ENCODE results near the gene SMIM1.

The SMIM1 gene

GRCh38 chr1:3732434-3733093 lies 40.0 kb upstream of the SMIM1 start:
- Mint-ChIP-seq H3K27ac (no peak overlapping the region), H3K9me3 (no peaks in the 10 kb centered on the region), H3K27me3 (ENCODE audit: low read depth) (peaks cover 7% of the 10 kb centered on the region), H3K36me3 (ENCODE audit: low read depth) (peaks cover 5% of the 10 kb centered on the region), H3K4me1 (peaks cover 14% of the 10 kb centered on the region), H3K4me3 (no peak overlapping the region)
- TF ChIP-seq CTCF (IDR thresholded peaks at IDR 0.05; ENCODE audit: unreplicated experiment in 3 of 3), result no peak

DNA sequence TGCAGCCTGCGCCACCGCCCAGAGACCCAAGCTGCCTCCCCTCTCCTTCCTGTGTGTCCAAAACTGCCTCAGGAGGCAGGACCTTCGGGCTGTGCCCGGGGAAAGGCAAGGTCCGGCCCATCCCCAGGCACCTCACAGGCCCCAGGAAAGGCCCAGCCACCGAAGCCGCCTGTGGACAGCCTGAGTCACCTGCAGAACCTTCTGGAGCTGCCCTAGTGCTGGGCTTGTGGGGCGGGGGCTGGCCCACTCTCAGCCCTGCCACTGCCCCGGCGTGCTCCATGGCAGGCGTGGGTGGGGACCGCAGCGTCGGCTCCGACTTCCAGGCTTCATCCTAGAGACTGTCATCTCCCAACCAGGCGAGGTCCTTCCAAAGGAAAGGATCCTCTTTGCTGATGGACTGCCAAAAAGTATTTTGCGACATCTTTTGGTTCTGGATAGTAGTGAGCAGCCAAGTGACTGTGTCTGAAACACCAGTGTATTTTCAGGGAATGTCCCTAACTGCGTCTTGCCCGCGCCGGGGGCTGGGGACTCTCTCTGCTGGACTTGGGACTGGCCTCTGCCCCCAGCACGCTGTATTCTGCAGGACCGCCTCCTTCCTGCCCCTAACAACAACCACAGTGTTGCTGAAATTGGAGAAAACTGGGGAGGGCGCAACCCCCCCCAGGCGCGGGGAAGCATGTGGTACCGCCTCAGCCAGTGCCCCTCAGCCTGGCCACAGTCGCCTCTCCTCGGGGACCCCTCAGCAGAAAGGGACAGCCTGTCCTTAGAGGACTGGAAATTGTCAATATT lies 39.3 kb upstream of the SMIM1 start:
- peaks cover 14% of the 10 kb centered on the region for H3K4me1 Mint-ChIP-seq

DNA sequence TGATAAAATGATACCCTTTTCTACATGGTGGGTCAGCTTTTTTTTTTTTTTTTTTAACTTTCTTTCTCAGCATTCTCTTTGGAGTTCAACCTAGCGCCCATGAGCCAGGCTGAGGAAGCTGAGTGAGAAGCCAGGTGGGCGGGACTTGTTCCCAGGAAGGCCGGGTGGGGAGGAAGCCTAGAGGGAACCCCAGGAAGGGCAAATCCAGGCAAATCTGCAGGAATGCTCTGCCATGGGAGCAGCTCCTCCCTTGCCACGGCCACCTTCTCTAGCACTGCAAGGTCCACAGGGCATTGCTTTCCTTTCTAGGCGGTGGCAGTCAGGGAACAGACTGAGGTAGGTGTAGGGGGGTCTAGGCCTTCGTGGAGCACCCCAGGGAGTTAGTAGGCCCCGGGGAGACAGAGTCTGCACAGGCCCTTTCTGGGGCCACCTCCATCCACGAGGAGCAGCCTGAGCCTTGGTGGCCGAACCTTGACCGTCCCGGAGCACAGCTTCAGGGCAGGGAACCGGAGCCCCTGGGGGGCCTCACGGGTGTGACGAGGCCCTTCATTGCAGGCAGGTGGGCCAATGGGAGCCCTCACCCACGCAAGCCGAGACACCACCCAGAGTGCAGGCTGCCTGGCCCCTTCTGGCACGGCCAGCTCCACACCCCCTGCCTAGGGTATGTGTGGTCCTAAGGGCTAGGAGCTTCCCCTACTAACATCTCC lies 38.5 kb upstream of the SMIM1 start:
- no peak overlapping the region for H3K27ac Mint-ChIP-seq
- peaks cover 14% of the 10 kb centered on the region for H3K4me1 Mint-ChIP-seq
- no peak for TF ChIP-seq CTCF (IDR thresholded peaks at IDR 0.05; ENCODE audit: unreplicated experiment in 3 of 3)
- no peak overlapping the region for H3K4me3 Mint-ChIP-seq
- H3K36me3 Mint-ChIP-seq (ENCODE audit: low read depth), result peaks cover 5% of the 10 kb centered on the region
- no peaks in the 10 kb centered on the region for H3K27me3 Mint-ChIP-seq (ENCODE audit: low read depth)
- H3K9me3 Mint-ChIP-seq, result no peaks in the 10 kb centered on the region

More for the DNA sequence above, 39.3 kb upstream of the SMIM1 start:
- H3K36me3 Mint-ChIP-seq (ENCODE audit: low read depth), result peaks cover 5% of the 10 kb centered on the region
- H3K9me3 Mint-ChIP-seq, result no peaks in the 10 kb centered on the region
- no peak for TF ChIP-seq CTCF (IDR thresholded peaks at IDR 0.05; ENCODE audit: unreplicated experiment in 3 of 3)
- no peak overlapping the region for H3K27ac Mint-ChIP-seq
- H3K27me3 Mint-ChIP-seq (ENCODE audit: low read depth), result peaks cover 7% of the 10 kb centered on the region
- no peak overlapping the region for H3K4me3 Mint-ChIP-seq

DNA sequence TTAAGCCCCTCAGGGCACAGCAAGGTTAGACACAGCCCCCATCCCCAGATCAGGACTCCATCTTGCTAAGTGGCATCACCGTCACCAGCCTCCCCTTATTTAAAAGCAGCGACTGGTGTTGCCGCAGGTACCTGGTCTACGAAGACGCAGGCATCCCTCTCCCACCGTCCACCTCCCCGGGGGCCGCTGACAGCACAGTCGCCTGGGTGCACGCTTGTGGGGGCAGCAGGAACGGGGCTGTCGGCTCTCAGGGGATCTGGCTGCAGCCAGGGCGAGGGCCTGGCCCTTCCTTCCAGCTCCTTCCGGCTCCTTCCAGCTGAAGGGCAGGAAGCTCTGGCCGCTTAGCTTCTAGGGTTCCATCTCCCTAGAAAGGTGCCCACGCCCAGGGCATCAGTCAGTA lies 37.9 kb upstream of the SMIM1 start:
- H3K27me3 Mint-ChIP-seq (ENCODE audit: low read depth), result no peaks in the 10 kb centered on the region
- no peak for TF ChIP-seq CTCF (IDR thresholded peaks at IDR 0.05; ENCODE audit: unreplicated experiment in 3 of 3)
- no peak overlapping the region for H3K27ac Mint-ChIP-seq
- H3K36me3 Mint-ChIP-seq (ENCODE audit: low read depth), result peaks cover 5% of the 10 kb centered on the region
- peaks cover 14% of the 10 kb centered on the region for H3K4me1 Mint-ChIP-seq
- H3K9me3 Mint-ChIP-seq, result no peaks in the 10 kb centered on the region
- no peak overlapping the region for H3K4me3 Mint-ChIP-seq

- Mint-ChIP-seq H3K4me3 (no peak overlapping the region), H3K27me3 (ENCODE audit: low read depth) (no peaks in the 10 kb centered on the region), H3K36me3 (ENCODE audit: low read depth) (peaks cover 5% of the 10 kb centered on the region), H3K27ac (no peak overlapping the region), H3K4me1 (peaks cover 14% of the 10 kb centered on the region), H3K9me3 (no peaks in the 10 kb centered on the region)
- no peak for TF ChIP-seq CTCF (IDR thresholded peaks at IDR 0.05; ENCODE audit: unreplicated experiment in 3 of 3)
Measured at GRCh38 chr1:3735027-3735681, 37.4 kb upstream of the SMIM1 start.

All from nephron (organoid).